GM10847 (cell line): Measurements from ENCODE around the gene ANXA1.

Experiments
- POLR2A ChIP-seq: IDR thresholded peaks from 2 replicates; pipeline ENCODE4 v1.6.1; 2011; ENCODE audit not compliant: insufficient read length; ENCODE audit errors: extremely low read depth

Gene ANXA1

GRCh38 chr9:73213300-73213699 lies 61.6 kb downstream of the ANXA1 start:
- no peak for TF ChIP-seq POLR2A

- no peak for TF ChIP-seq POLR2A
Observed at GRCh38 chr9:73215249-73215648, 63.6 kb downstream of the ANXA1 start.

GRCh38 chr9:73216100-73216499 lies 64.4 kb downstream of the ANXA1 start:
- TF ChIP-seq POLR2A, result no peak
